HepG2 (cell line): ENCODE measurements around the gene SPHK2. TPM values are rescaled to one million over a fixed set of nuclear protein-coding genes. Genes with fewer than 3 reads are reported as not detected.

Experiments used
- ARNT2 ChIP-seq: sonication (generic); formaldehyde crosslinking; IDR thresholded peaks from 2 replicates; pipeline ENCODE4 v1.8.0; 2022; ENCODE audit warnings: mild to moderate bottlenecking, low read depth, missing genetic modification reagents, moderate library complexity
- CENPT ChIP-seq: sonication (generic); formaldehyde crosslinking; IDR thresholded peaks from 2 replicates; pipeline ENCODE4 v1.8.0; 2022; ENCODE audit warnings: low read depth, mild to moderate bottlenecking, moderate library complexity, missing genetic modification reagents
- ERF ChIP-seq: IDR thresholded peaks from 2 replicates; pipeline ENCODE4 v1.6.1; 2018; ENCODE audit warnings: missing biosample characterization, missing genetic modification reagents
- FOSL2 ChIP-seq: sonication (generic); formaldehyde crosslinking; IDR thresholded peaks from 2 replicates; pipeline ENCODE4 v1.4.0; 2020; ENCODE audit warnings: missing genetic modification reagents
- HMGA1 ChIP-seq: sonication (generic); formaldehyde crosslinking; conservative IDR thresholded peaks from 2 replicates; pipeline ENCODE4 v1.4.0; 2020; ENCODE audit warnings: missing genetic modification reagents
- KLF9 ChIP-seq: IDR thresholded peaks from 2 replicates; pipeline ENCODE4 v1.6.1; 2016; ENCODE audit warnings: low read depth
- NR2F6 ChIP-seq, 2 experiments: IDR thresholded peaks; 2 replicates each; pipeline ENCODE4 v1.6.1; 2016; ENCODE audit warnings: antibody characterized with exemption in 1 of 2, mild to moderate bottlenecking in 1 of 2
- PHF20 ChIP-seq: sonication (generic); formaldehyde crosslinking; IDR thresholded peaks from 2 replicates; pipeline ENCODE4 v1.5.0; 2020; ENCODE audit warnings: mild to moderate bottlenecking, missing genetic modification reagents
- YY1 ChIP-seq: IDR thresholded peaks from 2 replicates; pipeline ENCODE4 v1.6.1; 2011; ENCODE audit warnings: low read length, low read depth, moderate library complexity, mild to moderate bottlenecking; ENCODE audit not compliant: insufficient read depth, insufficient replicate concordance
- ZFYVE20 ChIP-seq: sonication (generic); formaldehyde crosslinking; IDR thresholded peaks from 2 replicates; pipeline ENCODE4 v1.8.0; 2023; ENCODE audit warnings: low read depth, mild to moderate bottlenecking, moderate library complexity, missing genetic modification reagents, borderline replicate concordance
- ZNF12 ChIP-seq: sonication (generic); formaldehyde crosslinking; IDR thresholded peaks from 2 replicates; pipeline ENCODE4 v1.5.0; 2020; ENCODE audit warnings: missing genetic modification reagents
- ZNF136 ChIP-seq: sonication (generic); formaldehyde crosslinking; IDR thresholded peaks from 2 replicates; pipeline ENCODE4 v1.8.1; 2022; ENCODE audit warnings: low read depth, mild to moderate bottlenecking, moderate library complexity, missing genetic modification reagents
- ZNF263 ChIP-seq: sonication (generic); formaldehyde crosslinking; IDR thresholded peaks from 2 replicates; pipeline ENCODE4 v1.4.0; 2020; ENCODE audit warnings: missing genetic modification reagents
- ZNF296 ChIP-seq: sonication (generic); formaldehyde crosslinking; conservative IDR thresholded peaks from 2 replicates; pipeline ENCODE4 v1.5.0; 2020; ENCODE audit warnings: mild to moderate bottlenecking, missing genetic modification reagents
- ZNF431 ChIP-seq: sonication (generic); formaldehyde crosslinking; IDR thresholded peaks from 2 replicates; pipeline ENCODE4 v1.9.0; 2022; ENCODE audit warnings: missing genetic modification reagents, low read depth, mild to moderate bottlenecking, borderline replicate concordance
- ZNF761 ChIP-seq: sonication (generic); formaldehyde crosslinking; conservative IDR thresholded peaks from 2 replicates; pipeline ENCODE4 v1.4.0; 2020; ENCODE audit warnings: mild to moderate bottlenecking, missing genetic modification reagents
- ZNF776 ChIP-seq: sonication (generic); formaldehyde crosslinking; IDR thresholded peaks from 2 replicates; pipeline ENCODE4 v1.4.0; 2020; ENCODE audit warnings: mild to moderate bottlenecking, missing genetic modification reagents
- polyA plus RNA-seq, 8 experiments: library from polyadenylated mRNA; depleted of rRNA in 3 of 8; stranded (reverse) in 7 of 8; unstranded in 1 of 8; fragments of >200 nt; fragmentation: Illumina TruSeq in 4 of 8; extraction: Trizol in 4 of 8; gene quantifications; 2 replicates each; pipeline versions ENCODE4 v1.2.1 to v1.2.3, GENCODE V29; 2011 to 2016; ENCODE audit warnings: low read depth in 4 of 8, missing spikeins in 1 of 8, mixed read lengths in 1 of 8; ENCODE audit not compliant: insufficient read depth in 1 of 8
- total RNA-seq, 5 experiments: library from RNA; depleted of rRNA; stranded (reverse); fragments of >200 nt; fragmentation: Illumina TruSeq; extraction: Trizol; gene quantifications; 2 replicates each; pipeline ENCODE4 v1.2.3, GENCODE V29; 2016; ENCODE audit warnings: low read depth in 1 of 5
- TF ChIP-seq, protein P1 (sequence below): IDR thresholded peaks from 2 replicates; pipeline ENCODE4 v1.6.1; 2016; ENCODE audit warnings: low read depth, missing genetic modification reagents, missing compliant biosample characterization
- TF ChIP-seq, protein P2 (sequence below): IDR thresholded peaks from 2 replicates; pipeline ENCODE4 v1.6.1; 2016; ENCODE audit warnings: missing genetic modification reagents, missing compliant biosample characterization
- TF ChIP-seq, protein P3 (sequence below): sonication (generic); formaldehyde crosslinking; IDR thresholded peaks from 2 replicates; pipeline ENCODE4 v1.5.0; 2020; ENCODE audit warnings: mild to moderate bottlenecking, missing genetic modification reagents

SPHK2 gene
- total and polyA plus RNA-seq, 2 of the 13 experiments (the other 11 are each of a cell fraction or from before 2014, with no cell fraction given): 2.9 to 14.4 TPM

DNA sequence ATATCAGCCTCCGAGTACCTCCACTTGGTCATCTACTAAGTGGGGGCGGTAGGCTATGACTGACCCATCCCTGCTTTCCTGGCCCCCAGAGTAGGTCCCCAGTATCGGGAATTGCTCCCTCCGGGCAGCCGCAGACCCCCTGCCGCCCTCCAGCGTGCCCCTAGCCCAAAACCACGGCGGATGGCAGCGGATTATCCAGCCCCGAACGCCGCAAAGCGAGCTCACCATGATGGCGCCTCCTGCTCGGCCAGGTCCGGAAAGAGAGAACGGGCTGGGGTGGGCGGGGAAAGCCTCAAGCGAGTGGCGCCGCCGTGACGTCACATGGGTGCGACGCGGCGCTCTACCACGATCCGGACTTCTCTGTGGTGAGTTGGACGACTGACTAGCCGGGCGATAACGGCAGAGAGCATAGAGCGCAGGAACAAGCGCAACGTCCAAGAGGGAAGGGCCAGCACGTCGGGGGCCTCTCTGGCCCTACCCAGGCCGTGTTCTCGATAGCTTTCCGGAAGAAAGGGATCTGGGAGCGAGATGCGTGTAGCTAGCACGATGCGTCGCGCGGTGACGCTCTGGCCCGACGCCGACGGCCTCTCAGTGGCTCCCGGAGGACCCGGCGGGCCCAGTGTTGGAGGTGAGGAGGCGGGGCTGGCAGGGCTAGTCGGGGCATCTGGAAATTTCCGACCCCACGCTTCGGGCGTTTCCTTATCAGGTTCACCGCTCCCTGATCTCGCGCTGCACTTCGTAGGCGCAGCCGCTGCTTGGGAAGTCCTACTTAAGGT, at the start of gene SPHK2, which contains the start of gene RPL18 (continued):
- TF ChIP-seq, protein P1, sequence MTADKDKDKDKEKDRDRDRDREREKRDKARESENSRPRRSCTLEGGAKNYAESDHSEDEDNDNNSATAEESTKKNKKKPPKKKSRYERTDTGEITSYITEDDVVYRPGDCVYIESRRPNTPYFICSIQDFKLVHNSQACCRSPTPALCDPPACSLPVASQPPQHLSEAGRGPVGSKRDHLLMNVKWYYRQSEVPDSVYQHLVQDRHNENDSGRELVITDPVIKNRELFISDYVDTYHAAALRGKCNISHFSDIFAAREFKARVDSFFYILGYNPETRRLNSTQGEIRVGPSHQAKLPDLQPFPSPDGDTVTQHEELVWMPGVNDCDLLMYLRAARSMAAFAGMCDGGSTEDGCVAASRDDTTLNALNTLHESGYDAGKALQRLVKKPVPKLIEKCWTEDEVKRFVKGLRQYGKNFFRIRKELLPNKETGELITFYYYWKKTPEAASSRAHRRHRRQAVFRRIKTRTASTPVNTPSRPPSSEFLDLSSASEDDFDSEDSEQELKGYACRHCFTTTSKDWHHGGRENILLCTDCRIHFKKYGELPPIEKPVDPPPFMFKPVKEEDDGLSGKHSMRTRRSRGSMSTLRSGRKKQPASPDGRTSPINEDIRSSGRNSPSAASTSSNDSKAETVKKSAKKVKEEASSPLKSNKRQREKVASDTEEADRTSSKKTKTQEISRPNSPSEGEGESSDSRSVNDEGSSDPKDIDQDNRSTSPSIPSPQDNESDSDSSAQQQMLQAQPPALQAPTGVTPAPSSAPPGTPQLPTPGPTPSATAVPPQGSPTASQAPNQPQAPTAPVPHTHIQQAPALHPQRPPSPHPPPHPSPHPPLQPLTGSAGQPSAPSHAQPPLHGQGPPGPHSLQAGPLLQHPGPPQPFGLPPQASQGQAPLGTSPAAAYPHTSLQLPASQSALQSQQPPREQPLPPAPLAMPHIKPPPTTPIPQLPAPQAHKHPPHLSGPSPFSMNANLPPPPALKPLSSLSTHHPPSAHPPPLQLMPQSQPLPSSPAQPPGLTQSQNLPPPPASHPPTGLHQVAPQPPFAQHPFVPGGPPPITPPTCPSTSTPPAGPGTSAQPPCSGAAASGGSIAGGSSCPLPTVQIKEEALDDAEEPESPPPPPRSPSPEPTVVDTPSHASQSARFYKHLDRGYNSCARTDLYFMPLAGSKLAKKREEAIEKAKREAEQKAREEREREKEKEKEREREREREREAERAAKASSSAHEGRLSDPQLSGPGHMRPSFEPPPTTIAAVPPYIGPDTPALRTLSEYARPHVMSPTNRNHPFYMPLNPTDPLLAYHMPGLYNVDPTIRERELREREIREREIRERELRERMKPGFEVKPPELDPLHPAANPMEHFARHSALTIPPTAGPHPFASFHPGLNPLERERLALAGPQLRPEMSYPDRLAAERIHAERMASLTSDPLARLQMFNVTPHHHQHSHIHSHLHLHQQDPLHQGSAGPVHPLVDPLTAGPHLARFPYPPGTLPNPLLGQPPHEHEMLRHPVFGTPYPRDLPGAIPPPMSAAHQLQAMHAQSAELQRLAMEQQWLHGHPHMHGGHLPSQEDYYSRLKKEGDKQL: peak; percentile 61; the same call in 1 of the 2 replicates
- TF ChIP-seq ZNF761 (0 out of 2 replicates have a peak, but pooled peaks have one; percentile 45), ZNF12 (CRISPR knock-in tag) (no peak), HMGA1 (CRISPR knock-in tag) (no peak), YY1 (peak; percentile 91), ERF (peak; percentile 97), ZNF136 (peak; percentile 98), ZNF263 (CRISPR knock-in tag) (peak; percentile 66), FOSL2 (CRISPR knock-in tag) (peak; percentile 72), ZNF296 (CRISPR knock-in tag) (0 out of 2 replicates have a peak, but pooled peaks have one; percentile 34), CENPT (CRISPR knock-in tag) (0 out of 2 replicates have a peak, but pooled peaks have one; percentile 47), ZNF776 (CRISPR knock-in tag) (no peak; the same call in 1 of the 2 replicates), KLF9 (CRISPR knock-in tag) (0 out of 2 replicates have a peak, but pooled peaks have one; percentile 47), NR2F6 (IDR thresholded peaks at IDR 0.05) (peak; percentile 29; the same call in 1 of the 2 replicates), NR2F6 (CRISPR knock-in tag; IDR thresholded peaks at IDR 0.05) (peak; percentile 13; the same call in 1 of the 2 replicates), ZNF431 (CRISPR knock-in tag) (no peak), PHF20 (CRISPR knock-in tag) (peak; percentile 99), ZFYVE20 (CRISPR knock-in tag) (peak; percentile 50; the same call in 1 of the 2 replicates), ARNT2 (CRISPR knock-in tag) (peak; percentile 83; the same call in 1 of the 2 replicates)
- TF ChIP-seq, protein P2, sequence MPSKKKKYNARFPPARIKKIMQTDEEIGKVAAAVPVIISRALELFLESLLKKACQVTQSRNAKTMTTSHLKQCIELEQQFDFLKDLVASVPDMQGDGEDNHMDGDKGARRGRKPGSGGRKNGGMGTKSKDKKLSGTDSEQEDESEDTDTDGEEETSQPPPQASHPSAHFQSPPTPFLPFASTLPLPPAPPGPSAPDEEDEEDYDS (CRISPR knock-in tag): peak; percentile 95
- TF ChIP-seq, protein P3, sequence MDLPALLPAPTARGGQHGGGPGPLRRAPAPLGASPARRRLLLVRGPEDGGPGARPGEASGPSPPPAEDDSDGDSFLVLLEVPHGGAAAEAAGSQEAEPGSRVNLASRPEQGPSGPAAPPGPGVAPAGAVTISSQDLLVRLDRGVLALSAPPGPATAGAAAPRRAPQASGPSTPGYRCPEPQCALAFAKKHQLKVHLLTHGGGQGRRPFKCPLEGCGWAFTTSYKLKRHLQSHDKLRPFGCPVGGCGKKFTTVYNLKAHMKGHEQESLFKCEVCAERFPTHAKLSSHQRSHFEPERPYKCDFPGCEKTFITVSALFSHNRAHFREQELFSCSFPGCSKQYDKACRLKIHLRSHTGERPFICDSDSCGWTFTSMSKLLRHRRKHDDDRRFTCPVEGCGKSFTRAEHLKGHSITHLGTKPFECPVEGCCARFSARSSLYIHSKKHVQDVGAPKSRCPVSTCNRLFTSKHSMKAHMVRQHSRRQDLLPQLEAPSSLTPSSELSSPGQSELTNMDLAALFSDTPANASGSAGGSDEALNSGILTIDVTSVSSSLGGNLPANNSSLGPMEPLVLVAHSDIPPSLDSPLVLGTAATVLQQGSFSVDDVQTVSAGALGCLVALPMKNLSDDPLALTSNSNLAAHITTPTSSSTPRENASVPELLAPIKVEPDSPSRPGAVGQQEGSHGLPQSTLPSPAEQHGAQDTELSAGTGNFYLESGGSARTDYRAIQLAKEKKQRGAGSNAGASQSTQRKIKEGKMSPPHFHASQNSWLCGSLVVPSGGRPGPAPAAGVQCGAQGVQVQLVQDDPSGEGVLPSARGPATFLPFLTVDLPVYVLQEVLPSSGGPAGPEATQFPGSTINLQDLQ (CRISPR knock-in tag): peak; percentile 91
